Activated T-cell treated with anti-CD3 and anti-CD28 coated beads, Interleukin-2, amount 50 U/mL, for 24 hours (primary cell): ENCODE results near the gene CDH4.

ENCODE experiments used
- DNase-seq: peaks from one replicate; pipeline ENCODE4 v3.0.0-alpha.2; 2020
- H3K27ac Mint-ChIP-seq: 2 replicates; pipeline ENCODE4 v1.8.0; 2020; ENCODE audit warnings: mild to moderate bottlenecking, mixed read lengths
- H3K27me3 Mint-ChIP-seq: 2 replicates; pipeline ENCODE4 v1.8.0; 2020; ENCODE audit warnings: mixed read lengths
- H3K36me3 Mint-ChIP-seq: 2 replicates; pipeline ENCODE4 v1.8.0; 2020; ENCODE audit warnings: low read depth, mixed read lengths
- H3K4me1 Mint-ChIP-seq: 2 replicates; pipeline ENCODE4 v1.8.0; 2020; ENCODE audit warnings: low read depth, mixed read lengths
- H3K4me3 Mint-ChIP-seq: 2 replicates; pipeline ENCODE4 v1.8.0; 2020; ENCODE audit warnings: mild to moderate bottlenecking, moderate library complexity, mixed read lengths
- H3K9me3 Mint-ChIP-seq: 2 replicates; pipeline ENCODE4 v1.8.0; 2020; ENCODE audit warnings: mixed read lengths

The CDH4 gene

GRCh38 chr20:61285152-61285645 lies 33.1 kb downstream of the CDH4 start:
- H3K9me3 Mint-ChIP-seq, result peaks cover 9% of the 10 kb centered on the region
- H3K27ac Mint-ChIP-seq, result no peak overlapping the region
- no peak for DNase-seq
- no peak overlapping the region for H3K4me3 Mint-ChIP-seq
- H3K27me3 Mint-ChIP-seq, result no peaks in the 10 kb centered on the region
- H3K36me3 Mint-ChIP-seq, result no peaks in the 10 kb centered on the region
- H3K4me1 Mint-ChIP-seq, result no peaks in the 10 kb centered on the region

- H3K27me3 Mint-ChIP-seq, result no peaks in the 10 kb centered on the region
- no peak for DNase-seq
- no peak overlapping the region for H3K27ac Mint-ChIP-seq
- peaks cover 9% of the 10 kb centered on the region for H3K9me3 Mint-ChIP-seq
- H3K36me3 Mint-ChIP-seq, result no peaks in the 10 kb centered on the region
- H3K4me3 Mint-ChIP-seq, result no peak overlapping the region
- no peaks in the 10 kb centered on the region for H3K4me1 Mint-ChIP-seq
Observed at GRCh38 chr20:61285691-61286090, 33.6 kb downstream of the CDH4 start.

GRCh38 chr20:61287583-61288275 lies 35.7 kb downstream of the CDH4 start:
- Mint-ChIP-seq H3K27me3 (no peaks in the 10 kb centered on the region), H3K27ac (no peak overlapping the region), H3K36me3 (no peaks in the 10 kb centered on the region), H3K4me3 (no peak overlapping the region), H3K9me3 (peaks cover 5% of the 10 kb centered on the region), H3K4me1 (no peaks in the 10 kb centered on the region)
- DNase-seq, result no peak

- no peaks in the 10 kb centered on the region for H3K27me3 Mint-ChIP-seq
- no peaks in the 10 kb centered on the region for H3K36me3 Mint-ChIP-seq
- H3K4me3 Mint-ChIP-seq, result no peak overlapping the region
- H3K9me3 Mint-ChIP-seq, result peaks cover 5% of the 10 kb centered on the region
- no peak overlapping the region for H3K27ac Mint-ChIP-seq
- no peaks in the 10 kb centered on the region for H3K4me1 Mint-ChIP-seq
- DNase-seq, result no peak
Observed at GRCh38 chr20:61288331-61288784, 36.3 kb downstream of the CDH4 start.

- H3K36me3 Mint-ChIP-seq, result no peaks in the 10 kb centered on the region
- H3K4me1 Mint-ChIP-seq, result no peaks in the 10 kb centered on the region
- peaks cover 1% of the 10 kb centered on the region for H3K9me3 Mint-ChIP-seq
Observed at GRCh38 chr20:61289166-61289565, 37.1 kb downstream of the CDH4 start.

GRCh38 chr20:61290721-61291120 lies 38.7 kb downstream of the CDH4 start:
- H3K27ac Mint-ChIP-seq, result no peak overlapping the region
- H3K4me1 Mint-ChIP-seq, result no peaks in the 10 kb centered on the region
- H3K9me3 Mint-ChIP-seq, result no peaks in the 10 kb centered on the region
- H3K27me3 Mint-ChIP-seq, result no peaks in the 10 kb centered on the region
- H3K36me3 Mint-ChIP-seq, result no peaks in the 10 kb centered on the region
- H3K4me3 Mint-ChIP-seq, result no peak overlapping the region
- DNase-seq, result no peak

More at GRCh38 chr20:61289166-61289565, 37.1 kb downstream of the CDH4 start:
- no peak for DNase-seq
- H3K27ac Mint-ChIP-seq, result no peak overlapping the region
- no peaks in the 10 kb centered on the region for H3K27me3 Mint-ChIP-seq
- no peak overlapping the region for H3K4me3 Mint-ChIP-seq

- no peaks in the 10 kb centered on the region for H3K4me1 Mint-ChIP-seq
- no peaks in the 10 kb centered on the region for H3K9me3 Mint-ChIP-seq
- no peak for DNase-seq
- H3K27me3 Mint-ChIP-seq, result no peaks in the 10 kb centered on the region
- H3K4me3 Mint-ChIP-seq, result no peak overlapping the region
- no peak overlapping the region for H3K27ac Mint-ChIP-seq
- H3K36me3 Mint-ChIP-seq, result no peaks in the 10 kb centered on the region
Observed at GRCh38 chr20:61291166-61291829, 39.2 kb downstream of the CDH4 start.

- no peak for DNase-seq
Observed at GRCh38 chr20:61292391-61292790, 40.3 kb downstream of the CDH4 start.

GRCh38 chr20:61292821-61293612 lies 41.0 kb downstream of the CDH4 start:
- Mint-ChIP-seq H3K36me3 (no peaks in the 10 kb centered on the region), H3K9me3 (no peaks in the 10 kb centered on the region), H3K27me3 (no peaks in the 10 kb centered on the region), H3K4me3 (no peak overlapping the region), H3K27ac (no peak overlapping the region), H3K4me1 (no peaks in the 10 kb centered on the region)
- DNase-seq, result no peak

More at GRCh38 chr20:61292391-61292790, 40.3 kb downstream of the CDH4 start:
- H3K4me1 Mint-ChIP-seq, result no peaks in the 10 kb centered on the region
- no peaks in the 10 kb centered on the region for H3K36me3 Mint-ChIP-seq
- H3K9me3 Mint-ChIP-seq, result no peaks in the 10 kb centered on the region
- no peak overlapping the region for H3K4me3 Mint-ChIP-seq
- H3K27me3 Mint-ChIP-seq, result no peaks in the 10 kb centered on the region
- no peak overlapping the region for H3K27ac Mint-ChIP-seq

GRCh38 chr20:61293951-61294350 lies 41.9 kb downstream of the CDH4 start:
- no peaks in the 10 kb centered on the region for H3K4me1 Mint-ChIP-seq
- no peaks in the 10 kb centered on the region for H3K9me3 Mint-ChIP-seq
- no peaks in the 10 kb centered on the region for H3K36me3 Mint-ChIP-seq
- no peak overlapping the region for H3K4me3 Mint-ChIP-seq
- DNase-seq, result no peak
- no peaks in the 10 kb centered on the region for H3K27me3 Mint-ChIP-seq
- no peak overlapping the region for H3K27ac Mint-ChIP-seq

GRCh38 chr20:61295249-61295648 lies 43.2 kb downstream of the CDH4 start:
- H3K4me3 Mint-ChIP-seq, result no peak overlapping the region
- H3K4me1 Mint-ChIP-seq, result no peaks in the 10 kb centered on the region
- no peak overlapping the region for H3K27ac Mint-ChIP-seq
- no peaks in the 10 kb centered on the region for H3K9me3 Mint-ChIP-seq
- H3K27me3 Mint-ChIP-seq, result no peaks in the 10 kb centered on the region
- no peak for DNase-seq
- H3K36me3 Mint-ChIP-seq, result no peaks in the 10 kb centered on the region

- no peaks in the 10 kb centered on the region for H3K27me3 Mint-ChIP-seq
- H3K9me3 Mint-ChIP-seq, result no peaks in the 10 kb centered on the region
- DNase-seq, result no peak
- no peak overlapping the region for H3K4me3 Mint-ChIP-seq
- no peak overlapping the region for H3K27ac Mint-ChIP-seq
- H3K4me1 Mint-ChIP-seq, result no peaks in the 10 kb centered on the region
- H3K36me3 Mint-ChIP-seq, result no peaks in the 10 kb centered on the region
Observed at GRCh38 chr20:61295682-61296628, 43.9 kb downstream of the CDH4 start.

- Mint-ChIP-seq H3K27ac (no peak overlapping the region), H3K4me1 (no peaks in the 10 kb centered on the region), H3K4me3 (no peak overlapping the region), H3K36me3 (no peaks in the 10 kb centered on the region), H3K27me3 (no peaks in the 10 kb centered on the region), H3K9me3 (no peaks in the 10 kb centered on the region)
- no peak for DNase-seq
Observed at GRCh38 chr20:61296629-61297019, 44.6 kb downstream of the CDH4 start.

GRCh38 chr20:61297491-61297890 lies 45.4 kb downstream of the CDH4 start:
- Mint-ChIP-seq H3K36me3 (no peaks in the 10 kb centered on the region), H3K27me3 (no peaks in the 10 kb centered on the region), H3K4me1 (no peaks in the 10 kb centered on the region), H3K9me3 (no peaks in the 10 kb centered on the region), H3K4me3 (no peak overlapping the region), H3K27ac (no peak overlapping the region)
- DNase-seq, result no peak
